T-helper 1 cell treated with Interleukin-12 subunit alpha and Interleukin-12 subunit beta and Interleukin-4 antibody, amounts not matched to agents 30 ng/mL and 1 ng/mL, for 36 hours (primary cell): Measurements from ENCODE around the gene PRICKLE4. TPM values are rescaled to one million over a fixed set of nuclear protein-coding genes. Genes with fewer than 3 reads are reported as not detected.

Experiments used
- intact Hi-C: fragments of 100-400 bp; cut with micrococcal nuclease; formaldehyde crosslinking; loops from one replicate; pipeline ENCODE4 v1.15.1; 2024
- total RNA-seq: library from RNA; stranded (reverse); gene quantifications from 2 replicates; pipeline ENCODE4 v1.2.3, GENCODE V29; 2022

Gene PRICKLE4
- total RNA-seq, 1 donor from 2014 or later = 0.59 TPM

DNA sequence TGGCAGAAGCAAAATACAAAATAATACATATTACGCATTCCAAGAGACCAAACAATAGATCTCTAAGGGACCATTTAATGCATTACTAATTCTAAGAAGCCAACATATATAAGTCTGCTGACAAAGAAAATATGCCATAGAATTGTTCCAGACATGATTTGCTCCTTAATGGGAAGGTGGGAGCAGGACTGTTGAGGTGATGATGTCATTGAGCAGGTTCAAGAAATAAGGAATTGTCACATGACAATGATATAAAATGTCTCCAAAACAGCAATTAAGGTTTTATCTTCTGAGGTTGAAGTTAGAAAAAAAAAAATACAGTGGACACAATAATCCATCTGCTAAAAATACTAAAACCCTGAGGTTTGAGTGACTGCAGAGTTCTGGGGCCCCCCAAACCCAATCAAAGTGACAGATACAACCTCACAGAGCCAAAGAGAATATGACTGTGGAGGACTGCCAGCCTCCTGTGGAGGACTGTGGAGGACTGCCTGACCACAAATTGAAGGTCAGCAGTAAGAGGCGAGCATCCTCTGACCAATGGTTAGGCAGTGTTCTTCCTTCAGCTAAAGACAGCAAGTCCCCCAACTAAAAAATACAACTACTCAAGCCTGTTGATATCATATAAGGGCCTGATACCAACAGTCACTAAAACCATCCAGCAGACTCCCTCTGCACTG, 45.9 kb downstream of the PRICKLE4 start:
- intact Hi-C loops = no loop called here

DNA sequence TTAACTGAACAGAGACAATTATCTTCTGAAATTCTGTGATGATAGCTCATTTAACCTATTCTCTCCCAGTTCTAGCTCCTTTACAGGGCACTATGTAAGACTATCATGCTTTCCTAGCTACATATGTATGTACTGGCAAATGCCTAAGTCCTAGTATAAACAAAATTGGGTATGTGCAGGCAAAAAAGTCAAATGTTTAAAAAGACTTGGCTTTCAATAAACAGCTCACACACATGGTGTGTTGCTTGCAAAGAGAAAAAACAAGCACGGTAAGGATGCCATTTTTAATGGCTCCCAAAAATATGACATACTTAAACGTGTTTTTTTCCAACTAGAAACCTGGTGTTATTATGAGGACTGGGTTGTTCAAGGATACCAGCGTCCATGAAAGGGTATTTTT, 51.7 kb downstream of the PRICKLE4 start:
- intact Hi-C loops = no loop called here

DNA sequence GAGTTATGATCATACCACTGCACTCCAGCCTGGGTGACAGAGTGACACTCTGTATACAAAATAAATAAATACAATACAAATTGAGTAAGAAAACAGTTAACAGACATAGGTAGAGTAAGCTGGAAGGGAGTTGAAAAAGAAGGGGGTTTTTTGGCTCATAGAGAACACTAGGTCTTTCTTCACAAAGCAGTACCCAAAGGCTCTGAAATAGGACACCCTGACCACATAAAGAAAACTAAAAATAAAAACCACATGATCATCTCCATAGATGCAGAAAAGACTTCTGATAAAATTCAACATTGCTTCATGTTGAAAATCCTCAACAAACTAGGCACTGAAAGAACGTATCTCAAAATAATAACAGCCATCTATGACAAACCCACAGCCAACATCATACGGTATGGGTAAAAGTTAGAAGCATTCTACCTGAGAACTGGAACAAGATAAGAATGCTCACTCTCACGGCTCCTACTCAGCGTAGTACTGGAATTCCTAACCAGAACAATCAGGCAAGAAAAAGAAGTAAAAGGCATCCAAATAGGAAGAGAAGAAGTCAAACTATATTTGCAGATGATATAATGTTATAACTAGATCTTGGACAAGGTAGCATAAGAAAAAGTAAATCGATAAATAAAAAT, 55.6 kb downstream of the PRICKLE4 start:
- intact Hi-C loops = no loop called here

DNA sequence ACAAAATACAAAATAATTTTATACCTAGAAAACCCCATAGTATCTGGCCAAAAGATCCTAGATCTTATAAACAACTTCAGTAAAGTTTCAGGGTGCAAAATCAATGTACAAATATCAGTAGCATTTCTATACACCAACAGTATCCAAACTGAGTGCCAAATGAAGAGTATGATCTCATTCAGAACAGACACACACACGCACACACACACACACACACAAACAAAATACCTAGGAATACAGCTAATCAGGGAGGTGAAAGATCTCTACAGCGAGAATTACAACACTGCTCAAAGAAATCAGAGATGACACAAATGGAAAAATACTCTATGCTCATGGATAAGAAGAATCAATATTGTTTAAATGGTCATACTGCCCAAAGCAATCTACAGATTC, 56.1 kb downstream of the PRICKLE4 start:
- intact Hi-C loops = no loop called here

Other genes starting within 250 kb of the PRICKLE4 start
- 5.8 and 6.1 TPM in 2 replicates for gene FOXP4, start 234.4 kb upstream of the PRICKLE4 start, total RNA-seq
- not detected in 2 replicates for gene MDFI, start 142.3 kb upstream of the PRICKLE4 start, total RNA-seq
- gene TFEB, start 45.2 kb upstream of the PRICKLE4 start, total RNA-seq = 20.5 and 22.1 TPM in 2 replicates
- not detected in 2 replicates for gene PGC, start 33.4 kb upstream of the PRICKLE4 start, total RNA-seq
- 4.9 and 5.3 TPM in 2 replicates for gene FRS3, start 882 bp upstream of the PRICKLE4 start, total RNA-seq
- 191 and 194 TPM in 2 replicates for gene TOMM6, start 6.9 kb downstream of the PRICKLE4 start, total RNA-seq
- 6.4 and 6.7 TPM in 2 replicates for gene USP49, start 114.6 kb downstream of the PRICKLE4 start, total RNA-seq
- gene MED20, start 140.4 kb downstream of the PRICKLE4 start, total RNA-seq = 22.6 and 23.1 TPM in 2 replicates
- 39.2 and 39.3 TPM in 2 replicates for gene BYSL, start 140.7 kb downstream of the PRICKLE4 start, total RNA-seq
- gene CCND3, start 161.0 kb downstream of the PRICKLE4 start, total RNA-seq = 468 and 481 TPM in 2 replicates